ENCODE measurements around the gene DDN. TPM values are rescaled to one million over a fixed set of nuclear protein-coding genes. Genes with fewer than 3 reads are reported as not detected.

The DDN gene
- total RNA-seq, 1 experiment from 2014 or later, result 0.51 TPM

DNA sequence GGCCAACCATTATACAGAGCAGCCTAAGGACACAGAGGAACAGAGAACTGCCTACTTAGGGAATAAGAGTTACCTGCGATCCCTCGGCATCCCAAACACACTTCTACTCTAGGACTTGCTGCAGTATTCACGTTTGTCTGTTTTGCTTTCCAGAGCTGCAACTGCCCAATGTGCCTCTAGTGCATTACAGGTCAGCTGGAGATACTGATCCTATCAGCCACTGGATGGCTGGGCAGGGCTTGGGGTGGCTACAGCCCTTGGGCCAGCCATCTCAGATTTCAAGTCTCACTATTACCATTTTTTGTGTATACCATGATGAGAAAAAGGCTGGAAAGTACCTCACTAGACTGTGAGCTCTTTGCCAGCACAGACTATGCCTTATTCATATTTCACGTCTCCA lies 46.5 kb downstream of the DDN start:
- ChIA-PET POLR2A (no interaction called here), CTCF (no interaction called here)
- peaks cover 6% of the 10 kb centered on the region; the same call in 1 of the 2 replicates for H3K36me3 ChIP-seq (ENCODE audit: control insufficient read depth, insufficient read depth, low read length)
- BruUV-seq (replicated peaks), result no TSS peak
- no peaks in the 10 kb centered on the region for H3K9me3 ChIP-seq (ENCODE audit: control insufficient read depth, insufficient read depth, low read depth, low read length)
- no peaks in the 10 kb centered on the region for H3K27me3 ChIP-seq (ENCODE audit: control insufficient read depth, insufficient read depth, low read length)
- DNase-seq (ENCODE audit: low read depth, low spot score), result no peak
- H3K4me3 ChIP-seq (ENCODE audit: low read depth in 2 of 2, low read length in 2 of 2), result no peak overlapping the region
- H3K27ac ChIP-seq (ENCODE audit: low read length), result no peak overlapping the region
- TF ChIP-seq POLR2AphosphoS5 (IDR thresholded peaks at IDR 0.05; ENCODE audit: low read depth, low read length) (no peak), TCF7L2 (IDR thresholded peaks at IDR 0.05; ENCODE audit: low read depth, low read length) (no peak), SIN3A (IDR thresholded peaks at IDR 0.05; ENCODE audit: borderline replicate concordance, insufficient read depth, low read depth, low read length) (no peak), CTCF (IDR thresholded peaks at IDR 0.05) (no peak)
- TF ChIP-seq, protein P1, sequence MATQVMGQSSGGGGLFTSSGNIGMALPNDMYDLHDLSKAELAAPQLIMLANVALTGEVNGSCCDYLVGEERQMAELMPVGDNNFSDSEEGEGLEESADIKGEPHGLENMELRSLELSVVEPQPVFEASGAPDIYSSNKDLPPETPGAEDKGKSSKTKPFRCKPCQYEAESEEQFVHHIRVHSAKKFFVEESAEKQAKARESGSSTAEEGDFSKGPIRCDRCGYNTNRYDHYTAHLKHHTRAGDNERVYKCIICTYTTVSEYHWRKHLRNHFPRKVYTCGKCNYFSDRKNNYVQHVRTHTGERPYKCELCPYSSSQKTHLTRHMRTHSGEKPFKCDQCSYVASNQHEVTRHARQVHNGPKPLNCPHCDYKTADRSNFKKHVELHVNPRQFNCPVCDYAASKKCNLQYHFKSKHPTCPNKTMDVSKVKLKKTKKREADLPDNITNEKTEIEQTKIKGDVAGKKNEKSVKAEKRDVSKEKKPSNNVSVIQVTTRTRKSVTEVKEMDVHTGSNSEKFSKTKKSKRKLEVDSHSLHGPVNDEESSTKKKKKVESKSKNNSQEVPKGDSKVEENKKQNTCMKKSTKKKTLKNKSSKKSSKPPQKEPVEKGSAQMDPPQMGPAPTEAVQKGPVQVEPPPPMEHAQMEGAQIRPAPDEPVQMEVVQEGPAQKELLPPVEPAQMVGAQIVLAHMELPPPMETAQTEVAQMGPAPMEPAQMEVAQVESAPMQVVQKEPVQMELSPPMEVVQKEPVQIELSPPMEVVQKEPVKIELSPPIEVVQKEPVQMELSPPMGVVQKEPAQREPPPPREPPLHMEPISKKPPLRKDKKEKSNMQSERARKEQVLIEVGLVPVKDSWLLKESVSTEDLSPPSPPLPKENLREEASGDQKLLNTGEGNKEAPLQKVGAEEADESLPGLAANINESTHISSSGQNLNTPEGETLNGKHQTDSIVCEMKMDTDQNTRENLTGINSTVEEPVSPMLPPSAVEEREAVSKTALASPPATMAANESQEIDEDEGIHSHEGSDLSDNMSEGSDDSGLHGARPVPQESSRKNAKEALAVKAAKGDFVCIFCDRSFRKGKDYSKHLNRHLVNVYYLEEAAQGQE (IDR thresholded peaks at IDR 0.05; ENCODE audit: insufficient read depth in 1 of 2, low read depth in 2 of 2, low read length in 1 of 2), result no peak
- intact Hi-C loops (cut with micrococcal nuclease; ENCODE audit: unreplicated experiment), result no loop called here
- in situ Hi-C loops (cut with HindIII; ENCODE audit: low pct_unique_long_range_greater_than_20kb, low sequenced_read_pairs), result no loop called here
- ATAC-seq, result no peak
- peaks cover 11% of the 10 kb centered on the region for H3K4me1 ChIP-seq (ENCODE audit: control insufficient read depth, insufficient read depth, low read length)

- Histone ChIP-seq H3K4me3 (ENCODE audit: low read depth in 2 of 2, low read length in 2 of 2) (no peak overlapping the region), H3K27ac (ENCODE audit: low read length) (no peak overlapping the region), H3K4me1 (ENCODE audit: control insufficient read depth, insufficient read depth, low read length) (no peaks in the 10 kb centered on the region), H3K36me3 (ENCODE audit: control insufficient read depth, insufficient read depth, low read length) (0 out of 2 replicates have a peak, but pooled peaks cover 3% of the 10 kb centered on the region), H3K27me3 (ENCODE audit: control insufficient read depth, insufficient read depth, low read length) (no peaks in the 10 kb centered on the region), H3K9me3 (ENCODE audit: control insufficient read depth, insufficient read depth, low read depth, low read length) (no peaks in the 10 kb centered on the region)
- POLR2A ChIA-PET, result interaction anchor here (0.6 kb wide), 1 partner anchor 82 kb away, joined by 5 read pairs; no protein-coding TSS in a partner anchor
- DNase-seq (ENCODE audit: low read depth, low spot score) (no peak), ATAC-seq (no peak)
- CTCF ChIA-PET, result no interaction called here
- in situ Hi-C loops (cut with HindIII; ENCODE audit: low pct_unique_long_range_greater_than_20kb, low sequenced_read_pairs) (no loop called here), intact Hi-C loops (cut with micrococcal nuclease; ENCODE audit: unreplicated experiment) (no loop called here)
- BruUV-seq (replicated peaks), result no TSS peak
- TF ChIP-seq POLR2AphosphoS5 (IDR thresholded peaks at IDR 0.05; ENCODE audit: low read depth, low read length), result no peak
- no peak for TF ChIP-seq TCF7L2 (IDR thresholded peaks at IDR 0.05; ENCODE audit: low read depth, low read length)
- TF ChIP-seq CTCF (IDR thresholded peaks at IDR 0.05), result no peak
- TF ChIP-seq, protein P1 (IDR thresholded peaks at IDR 0.05; ENCODE audit: insufficient read depth in 1 of 2, low read depth in 2 of 2, low read length in 1 of 2), result no peak
- no peak for TF ChIP-seq SIN3A (IDR thresholded peaks at IDR 0.05; ENCODE audit: borderline replicate concordance, insufficient read depth, low read depth, low read length)
Measured at GRCh38 chr12:48947727-48948126, 51.4 kb downstream of the DDN start.

All from Panc1 (cell line).